Measurements from ENCODE around the gene WDSUB1.

DNA sequence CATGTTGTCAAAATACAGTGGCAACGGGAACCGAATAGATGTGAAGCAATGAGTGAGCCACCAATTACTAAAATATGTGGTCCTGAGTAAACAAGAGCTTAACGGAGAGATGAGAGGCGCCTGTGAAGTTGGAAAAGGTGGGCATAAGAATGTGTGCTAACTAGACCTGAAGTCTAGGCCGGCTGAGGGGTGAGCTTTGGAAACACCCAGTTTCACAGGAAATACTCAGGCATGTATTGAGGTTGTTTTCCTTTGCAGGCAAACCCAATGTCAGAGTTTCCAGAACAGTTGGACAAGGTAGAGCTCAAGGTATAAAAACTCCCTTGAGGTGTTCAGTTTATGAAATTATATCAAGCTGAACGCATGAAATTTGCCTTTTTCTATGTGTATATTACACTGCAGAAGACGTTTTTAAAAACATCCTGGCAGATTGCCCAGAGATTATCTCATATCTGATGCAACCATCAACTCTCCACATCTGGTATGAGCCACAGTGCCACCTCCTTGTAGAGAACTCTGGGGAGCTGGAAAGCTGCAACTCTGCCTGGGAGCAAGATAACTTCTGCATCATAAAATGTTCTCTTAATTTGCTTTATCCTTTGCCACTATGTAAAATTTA lies 3.9 kb upstream of the WDSUB1 start:
- TF ChIP-seq, protein P1, sequence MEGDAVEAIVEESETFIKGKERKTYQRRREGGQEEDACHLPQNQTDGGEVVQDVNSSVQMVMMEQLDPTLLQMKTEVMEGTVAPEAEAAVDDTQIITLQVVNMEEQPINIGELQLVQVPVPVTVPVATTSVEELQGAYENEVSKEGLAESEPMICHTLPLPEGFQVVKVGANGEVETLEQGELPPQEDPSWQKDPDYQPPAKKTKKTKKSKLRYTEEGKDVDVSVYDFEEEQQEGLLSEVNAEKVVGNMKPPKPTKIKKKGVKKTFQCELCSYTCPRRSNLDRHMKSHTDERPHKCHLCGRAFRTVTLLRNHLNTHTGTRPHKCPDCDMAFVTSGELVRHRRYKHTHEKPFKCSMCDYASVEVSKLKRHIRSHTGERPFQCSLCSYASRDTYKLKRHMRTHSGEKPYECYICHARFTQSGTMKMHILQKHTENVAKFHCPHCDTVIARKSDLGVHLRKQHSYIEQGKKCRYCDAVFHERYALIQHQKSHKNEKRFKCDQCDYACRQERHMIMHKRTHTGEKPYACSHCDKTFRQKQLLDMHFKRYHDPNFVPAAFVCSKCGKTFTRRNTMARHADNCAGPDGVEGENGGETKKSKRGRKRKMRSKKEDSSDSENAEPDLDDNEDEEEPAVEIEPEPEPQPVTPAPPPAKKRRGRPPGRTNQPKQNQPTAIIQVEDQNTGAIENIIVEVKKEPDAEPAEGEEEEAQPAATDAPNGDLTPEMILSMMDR (IDR thresholded peaks at IDR 0.05), result no peak
- TF ChIP-seq POLR2A (IDR thresholded peaks at IDR 0.05), result no peak
